C4-2B (cell line): Measurements from ENCODE around the gene ZMYND11.

Experiments used
- ZFX ChIP-seq: fragments of 450-650 bp; IDR thresholded peaks from 2 replicates; pipeline ENCODE4 v1.6.1; 2017
- TF ChIP-seq, protein P1 (sequence below): fragments of 450-650 bp; conservative IDR thresholded peaks from 2 replicates; pipeline ENCODE4 v1.5.1; 2017; ENCODE audit warnings: mild to moderate bottlenecking

DNA sequence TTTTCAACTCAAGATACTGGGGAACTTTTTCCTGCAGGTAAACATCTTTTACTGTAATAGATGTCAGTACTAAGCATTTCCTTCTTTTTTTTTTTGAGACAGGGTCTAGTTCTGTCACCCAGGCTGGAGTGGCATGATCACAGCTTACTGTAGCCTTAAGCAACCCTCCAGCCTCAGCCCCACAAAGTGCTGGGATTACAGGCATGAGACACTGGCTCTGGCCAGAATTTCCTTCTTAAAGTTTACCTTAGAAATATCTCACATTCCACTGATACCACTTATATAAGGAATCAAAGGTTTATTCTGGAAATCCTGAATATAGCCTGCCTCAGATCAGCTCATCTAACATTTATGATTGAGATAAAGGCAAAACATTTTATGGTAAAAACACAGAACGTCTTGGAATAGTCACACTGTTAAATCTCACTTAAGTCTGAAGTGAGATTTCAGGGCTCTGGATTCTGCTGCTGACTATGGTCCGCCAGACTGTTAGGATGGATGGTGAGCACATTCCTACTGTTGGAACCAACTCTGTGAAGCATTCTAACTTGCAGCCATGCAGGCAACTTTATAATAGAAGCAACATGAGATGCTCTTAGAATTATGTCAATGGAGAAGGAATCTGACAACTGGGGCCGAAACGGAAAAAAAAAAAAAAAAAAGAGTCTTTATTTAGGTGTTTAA is 151.9 kb downstream of the ZMYND11 start:
- TF ChIP-seq, protein P1, sequence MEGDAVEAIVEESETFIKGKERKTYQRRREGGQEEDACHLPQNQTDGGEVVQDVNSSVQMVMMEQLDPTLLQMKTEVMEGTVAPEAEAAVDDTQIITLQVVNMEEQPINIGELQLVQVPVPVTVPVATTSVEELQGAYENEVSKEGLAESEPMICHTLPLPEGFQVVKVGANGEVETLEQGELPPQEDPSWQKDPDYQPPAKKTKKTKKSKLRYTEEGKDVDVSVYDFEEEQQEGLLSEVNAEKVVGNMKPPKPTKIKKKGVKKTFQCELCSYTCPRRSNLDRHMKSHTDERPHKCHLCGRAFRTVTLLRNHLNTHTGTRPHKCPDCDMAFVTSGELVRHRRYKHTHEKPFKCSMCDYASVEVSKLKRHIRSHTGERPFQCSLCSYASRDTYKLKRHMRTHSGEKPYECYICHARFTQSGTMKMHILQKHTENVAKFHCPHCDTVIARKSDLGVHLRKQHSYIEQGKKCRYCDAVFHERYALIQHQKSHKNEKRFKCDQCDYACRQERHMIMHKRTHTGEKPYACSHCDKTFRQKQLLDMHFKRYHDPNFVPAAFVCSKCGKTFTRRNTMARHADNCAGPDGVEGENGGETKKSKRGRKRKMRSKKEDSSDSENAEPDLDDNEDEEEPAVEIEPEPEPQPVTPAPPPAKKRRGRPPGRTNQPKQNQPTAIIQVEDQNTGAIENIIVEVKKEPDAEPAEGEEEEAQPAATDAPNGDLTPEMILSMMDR, result no peak
- no peak for TF ChIP-seq ZFX
